Right lobe of liver (tissue), 6 donors: ENCODE measurements around the gene COL10A1. TPM values are rescaled to one million over a fixed set of nuclear protein-coding genes. Genes with fewer than 3 reads are reported as not detected.

Experiments used
- ATAC-seq, 4 donors: fragments of 200-7000 bp; cut with Tn5 transposase; one replicate each; pipeline ENCODE4 v1.9.1; 2020; ENCODE audit warnings: mild to moderate bottlenecking in 4 of 4, moderate library complexity in 4 of 4
- DNase-seq, 3 donors: peaks; one replicate each; pipeline ENCODE4 v3.0.0-alpha.2; 2020
- H3K27ac ChIP-seq, 3 donors: fragments of 200-600 bp; one replicate each; pipeline ENCODE4 v1.8.0; 2022
- H3K27me3 ChIP-seq, 2 donors: fragments of 200-600 bp; one replicate each; pipeline ENCODE4 v1.8.0; 2022
- H3K36me3 ChIP-seq, 4 donors: fragments of 200-600 bp; sonication (generic) in 1 of 4; one replicate each; pipeline versions ENCODE4 v1.5.1 to v1.8.0; 2017 to 2022; ENCODE audit warnings: control low read depth in 1 of 4
- H3K4me1 ChIP-seq, 4 donors: fragments of 200-600 bp; sonication (generic) in 1 of 4; one replicate each; pipeline versions ENCODE4 v1.5.1 to v1.8.0; 2017 to 2022; ENCODE audit warnings: control low read depth in 1 of 4
- H3K4me3 ChIP-seq, 3 donors: fragments of 200-600 bp; one replicate each; pipeline ENCODE4 v1.8.0; 2022
- H3K9me3 ChIP-seq, 4 donors: fragments of 200-600 bp; sonication (generic) in 1 of 4; one replicate each; pipeline versions ENCODE4 v1.5.1 to v1.8.0; 2017 to 2022; ENCODE audit warnings: control low read depth in 1 of 4
- POLR2A ChIP-seq: fragments of 450-650 bp; IDR thresholded peaks from one replicate; pipeline ENCODE4 v1.6.1; 2017; ENCODE audit warnings: antibody characterized with exemption, mild to moderate bottlenecking
- WGBS: methylation state at CpG from one replicate; pipeline ENCODE4 v1.1.6; 2018; ENCODE audit warnings: low coverage, low lambda C conversion rate; ENCODE audit not compliant: insufficient coverage; ENCODE audit errors: missing lambda C conversion rate; 5-methylcytosine and 5-hydroxymethylcytosine counted together
- intact Hi-C, 2 donors: fragments of 100-400 bp; cut with DNase I; formaldehyde crosslinking; loops; one replicate each; pipeline versions ENCODE4 v1.11.2 to v1.14.1; 2022
- total RNA-seq, 6 experiments: library from RNA; depleted of rRNA in 2 of 6; stranded (reverse); fragments of >200 nt in 2 of 6; fragmentation: NEBNext Ultra II Directional in 3 of 6; extraction: Animal tissue kit (Norgen Biotek cat#: 25700) in 3 of 6; gene quantifications; one replicate each; pipeline versions ENCODE4 v1.1.0 to v1.2.4, GENCODE V29; 2016 to 2023
- TF ChIP-seq, protein P1 (sequence below), 4 donors: fragments of 200-600 bp in 3 of 4; fragments of 450-650 bp in 1 of 4; IDR thresholded peaks; one replicate each; pipeline versions ENCODE4 v1.5.1 to v1.8.0; 2016 to 2022; ENCODE audit warnings: antibody characterized with exemption in 4 of 4, mild to moderate bottlenecking in 2 of 4
- donor health status: DM: no; HTN: yes; CAD: no.
- donor health status: DM: no; HTN: no; CAD: no.
- donor health status: DM: no; HTN: no; CAD: no.
- donor health status: DM: no; HTN: yes; CAD: no.
- donor health status: DM: no; HTN: yes; CAD: no.

Gene COL10A1
- total RNA-seq, 6 experiments from 2014 or later, result 0.12 to 23.4 TPM; not detected in 4

DNA sequence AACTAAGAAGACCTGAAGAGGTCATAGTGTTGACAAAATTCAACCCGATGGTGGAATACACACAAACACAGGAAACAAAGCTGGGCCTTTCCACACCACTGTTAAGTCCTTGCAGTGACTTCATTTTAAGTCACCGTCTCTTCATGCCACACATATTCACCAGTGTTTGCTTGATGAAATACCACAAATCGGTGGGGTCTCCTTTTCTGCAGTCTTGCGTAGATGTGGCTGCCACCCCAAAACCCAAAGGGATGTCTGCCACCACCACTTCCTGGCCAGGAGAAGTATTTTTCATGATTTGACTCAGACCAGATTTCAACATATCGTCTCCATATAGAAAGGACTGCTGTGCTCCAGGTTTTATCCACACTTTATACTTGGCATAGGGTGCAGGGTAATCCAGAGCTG is 11.0 kb upstream of the COL10A1 start:
- no peak for TF ChIP-seq POLR2A
- TF ChIP-seq, protein P1, sequence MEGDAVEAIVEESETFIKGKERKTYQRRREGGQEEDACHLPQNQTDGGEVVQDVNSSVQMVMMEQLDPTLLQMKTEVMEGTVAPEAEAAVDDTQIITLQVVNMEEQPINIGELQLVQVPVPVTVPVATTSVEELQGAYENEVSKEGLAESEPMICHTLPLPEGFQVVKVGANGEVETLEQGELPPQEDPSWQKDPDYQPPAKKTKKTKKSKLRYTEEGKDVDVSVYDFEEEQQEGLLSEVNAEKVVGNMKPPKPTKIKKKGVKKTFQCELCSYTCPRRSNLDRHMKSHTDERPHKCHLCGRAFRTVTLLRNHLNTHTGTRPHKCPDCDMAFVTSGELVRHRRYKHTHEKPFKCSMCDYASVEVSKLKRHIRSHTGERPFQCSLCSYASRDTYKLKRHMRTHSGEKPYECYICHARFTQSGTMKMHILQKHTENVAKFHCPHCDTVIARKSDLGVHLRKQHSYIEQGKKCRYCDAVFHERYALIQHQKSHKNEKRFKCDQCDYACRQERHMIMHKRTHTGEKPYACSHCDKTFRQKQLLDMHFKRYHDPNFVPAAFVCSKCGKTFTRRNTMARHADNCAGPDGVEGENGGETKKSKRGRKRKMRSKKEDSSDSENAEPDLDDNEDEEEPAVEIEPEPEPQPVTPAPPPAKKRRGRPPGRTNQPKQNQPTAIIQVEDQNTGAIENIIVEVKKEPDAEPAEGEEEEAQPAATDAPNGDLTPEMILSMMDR (IDR thresholded peaks at IDR 0.05), result no peak
- Histone ChIP-seq H3K27ac (no peak overlapping the region), H3K4me1 (no peaks in the 10 kb centered on the region), H3K4me3 (no peak overlapping the region), H3K9me3 (no peaks in the 10 kb centered on the region), H3K36me3 (no peaks in the 10 kb centered on the region), H3K27me3 (no peaks in the 10 kb centered on the region)
- intact Hi-C loops, result no loop called here
- 86% methylated on average over 5 of the region's 5 CpGs for WGBS
- no peak for DNase-seq
- ATAC-seq, result no peak

DNA sequence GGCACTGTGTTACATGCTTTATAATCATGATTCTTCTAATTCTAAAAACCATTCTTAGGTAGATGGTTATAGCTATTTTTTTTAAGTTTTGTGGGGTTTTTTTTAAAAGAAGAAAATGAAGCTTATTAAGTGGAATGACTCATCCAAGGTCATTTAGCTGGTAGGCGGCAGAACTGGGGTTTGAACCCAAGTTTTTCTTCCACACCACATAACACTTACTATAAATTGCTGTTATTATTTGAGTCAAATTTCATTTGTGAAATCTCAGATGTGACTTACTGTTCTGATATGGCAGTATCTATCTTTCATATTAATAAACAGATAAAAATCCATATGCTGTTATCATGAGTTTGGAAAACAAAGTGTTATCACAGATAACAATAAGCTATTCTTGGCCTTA is 10.4 kb upstream of the COL10A1 start:
- Histone ChIP-seq H3K9me3 (no peaks in the 10 kb centered on the region), H3K27ac (no peak overlapping the region), H3K4me1 (no peaks in the 10 kb centered on the region), H3K4me3 (no peak overlapping the region), H3K27me3 (no peaks in the 10 kb centered on the region), H3K36me3 (no peaks in the 10 kb centered on the region)
- ATAC-seq (no peak), DNase-seq (no peak)
- intact Hi-C loops, result no loop called here
- TF ChIP-seq, protein P1 (IDR thresholded peaks at IDR 0.05), result no peak
- no peak for TF ChIP-seq POLR2A
- 90% methylated on average over 1 of the region's 1 CpG for WGBS

DNA sequence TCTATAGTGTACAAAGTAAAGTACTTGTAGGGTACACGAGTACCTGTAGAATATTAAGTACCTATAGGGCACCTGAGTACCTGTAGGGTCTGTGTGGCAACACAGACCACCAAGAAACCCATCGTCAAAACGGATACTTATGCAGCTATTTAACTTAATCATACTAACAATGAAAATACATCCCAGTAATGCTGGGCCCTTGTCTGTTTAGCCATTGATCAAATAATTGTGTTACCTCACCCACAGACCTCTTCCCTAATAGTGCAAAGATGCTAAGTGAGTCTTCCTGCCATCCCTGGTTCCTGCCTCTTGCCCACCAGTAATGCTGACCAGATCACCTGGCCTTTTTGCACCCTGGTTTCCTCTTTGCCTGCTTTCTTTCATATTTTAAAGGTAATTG is 7.5 kb upstream of the COL10A1 start:
- Histone ChIP-seq H3K4me3 (no peak overlapping the region), H3K27me3 (no peaks in the 10 kb centered on the region), H3K27ac (no peak overlapping the region), H3K4me1 (no peaks in the 10 kb centered on the region), H3K9me3 (no peaks in the 10 kb centered on the region), H3K36me3 (no peaks in the 10 kb centered on the region)
- ATAC-seq (no peak), DNase-seq (no peak)
- 79% methylated on average over 3 of the region's 3 CpGs for WGBS
- TF ChIP-seq POLR2A, result no peak
- TF ChIP-seq, protein P1 (IDR thresholded peaks at IDR 0.05), result no peak
- intact Hi-C loops, result no loop called here

DNA sequence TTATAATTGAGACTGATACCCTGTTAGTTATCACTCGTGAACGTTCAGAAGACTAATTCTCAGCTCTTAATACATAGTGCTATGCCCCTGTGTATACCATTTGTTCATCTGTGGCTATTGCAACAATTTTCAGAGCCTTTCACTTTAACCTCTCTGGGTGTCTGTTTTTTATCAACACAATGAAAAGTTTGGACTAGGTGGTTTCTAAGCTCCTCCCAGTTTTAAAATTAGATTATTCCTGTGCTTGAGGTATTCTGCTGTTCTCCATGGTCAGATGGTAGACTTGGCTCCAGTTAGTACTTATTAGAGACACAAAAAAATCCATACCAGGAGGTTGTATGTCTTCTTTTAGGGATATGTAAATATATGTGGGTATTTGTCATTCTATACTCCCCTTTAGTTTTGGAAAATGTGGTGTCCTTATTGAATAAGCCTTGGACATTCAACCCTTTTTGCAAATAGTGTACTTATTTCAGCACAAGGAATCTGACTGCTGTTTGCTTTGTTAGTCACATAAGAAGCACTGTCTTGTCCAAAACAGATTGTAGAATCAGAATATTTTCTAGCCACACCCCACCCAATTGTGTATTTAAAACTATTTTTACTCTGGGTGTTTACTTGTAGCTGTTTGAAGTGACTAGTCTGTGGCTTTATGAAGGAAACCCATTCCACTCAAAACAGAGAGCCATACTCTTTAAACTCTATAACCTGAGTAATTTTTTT is 2.0 kb upstream of the COL10A1 start:
- DNase-seq (no peak), ATAC-seq (no peak)
- Histone ChIP-seq H3K27me3 (no peaks in the 10 kb centered on the region), H3K9me3 (no peaks in the 10 kb centered on the region), H3K4me1 (no peaks in the 10 kb centered on the region), H3K27ac (no peak overlapping the region), H3K4me3 (no peak overlapping the region), H3K36me3 (no peaks in the 10 kb centered on the region)
- no peak for TF ChIP-seq POLR2A
- TF ChIP-seq, protein P1 (IDR thresholded peaks at IDR 0.05), result no peak
- 86% methylated on average over 2 of the region's 2 CpGs for WGBS
- intact Hi-C loops, result no loop called here
